ENCODE results near the gene PHYHD1. TPM values are rescaled to one million over a fixed set of nuclear protein-coding genes. Genes with fewer than 3 reads are reported as not detected.
"Not testable (repeated sequence)": the region's sequence is repeated elsewhere in the genome, so short reads cannot be mapped to it uniquely, and the experiment has no call there.

PHYHD1 gene
- total RNA-seq, 1 experiment from 2014 or later: 27.2 TPM

- Histone ChIP-seq H3K4me3 (ENCODE audit: insufficient read depth, low read depth, low read length) (no peak overlapping the region), H3K27me3 (ENCODE audit: control insufficient read depth, insufficient read depth, low read length) (no peaks in the 10 kb centered on the region), H3K36me3 (replicated peaks; ENCODE audit: control insufficient read depth, insufficient read depth, low read length) (no peaks in the 10 kb centered on the region)
- DNase-seq: peak; percentile 91
These were observed 7.1 kb downstream of the PHYHD1 start for GRCh38 chr9:128927731-128928411.

DNA sequence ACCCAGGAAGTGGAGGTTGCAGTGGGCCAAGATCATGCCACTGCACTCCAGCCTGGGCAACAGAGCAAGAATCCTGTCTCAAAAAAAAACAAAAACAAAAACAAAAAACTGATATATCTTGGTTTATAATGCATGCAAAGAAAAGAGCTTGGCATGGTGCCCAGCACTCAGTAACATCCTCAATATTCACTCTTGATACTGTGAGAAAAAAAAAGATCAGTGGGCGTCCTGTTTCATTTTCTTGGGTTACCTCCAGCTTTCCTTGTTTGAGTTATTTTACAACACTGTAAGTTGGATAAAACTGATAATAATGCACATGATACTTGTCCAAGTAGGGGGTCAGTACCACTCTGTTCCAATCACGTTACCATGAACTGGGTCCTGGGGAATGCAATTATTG lies 7.8 kb downstream of the PHYHD1 start:
- H3K36me3 ChIP-seq (replicated peaks; ENCODE audit: control insufficient read depth, insufficient read depth, low read length): no peaks in the 10 kb centered on the region
- no peaks in the 10 kb centered on the region for H3K27me3 ChIP-seq (ENCODE audit: control insufficient read depth, insufficient read depth, low read length)
- no peak overlapping the region for H3K4me3 ChIP-seq (ENCODE audit: insufficient read depth, low read depth, low read length)
- DNase-seq: no peak

GRCh38 chr9:128929560-128929959 lies 8.8 kb downstream of the PHYHD1 start:
- no peaks in the 10 kb centered on the region for H3K27me3 ChIP-seq (ENCODE audit: control insufficient read depth, insufficient read depth, low read length)
- H3K36me3 ChIP-seq (replicated peaks; ENCODE audit: control insufficient read depth, insufficient read depth, low read length): no peaks in the 10 kb centered on the region
- DNase-seq: no peak

GRCh38 chr9:128933731-128934130 lies 12.9 kb downstream of the PHYHD1 start:
- Histone ChIP-seq H3K4me3 (ENCODE audit: insufficient read depth, low read depth, low read length) (no peak overlapping the region), H3K36me3 (replicated peaks; ENCODE audit: control insufficient read depth, insufficient read depth, low read length) (no peaks in the 10 kb centered on the region), H3K27me3 (ENCODE audit: control insufficient read depth, insufficient read depth, low read length) (no peaks in the 10 kb centered on the region)
- peak; percentile 7 for DNase-seq

More at GRCh38 chr9:128929560-128929959, 8.8 kb downstream of the PHYHD1 start:
- no peak overlapping the region for H3K4me3 ChIP-seq (ENCODE audit: insufficient read depth, low read depth, low read length)

DNA sequence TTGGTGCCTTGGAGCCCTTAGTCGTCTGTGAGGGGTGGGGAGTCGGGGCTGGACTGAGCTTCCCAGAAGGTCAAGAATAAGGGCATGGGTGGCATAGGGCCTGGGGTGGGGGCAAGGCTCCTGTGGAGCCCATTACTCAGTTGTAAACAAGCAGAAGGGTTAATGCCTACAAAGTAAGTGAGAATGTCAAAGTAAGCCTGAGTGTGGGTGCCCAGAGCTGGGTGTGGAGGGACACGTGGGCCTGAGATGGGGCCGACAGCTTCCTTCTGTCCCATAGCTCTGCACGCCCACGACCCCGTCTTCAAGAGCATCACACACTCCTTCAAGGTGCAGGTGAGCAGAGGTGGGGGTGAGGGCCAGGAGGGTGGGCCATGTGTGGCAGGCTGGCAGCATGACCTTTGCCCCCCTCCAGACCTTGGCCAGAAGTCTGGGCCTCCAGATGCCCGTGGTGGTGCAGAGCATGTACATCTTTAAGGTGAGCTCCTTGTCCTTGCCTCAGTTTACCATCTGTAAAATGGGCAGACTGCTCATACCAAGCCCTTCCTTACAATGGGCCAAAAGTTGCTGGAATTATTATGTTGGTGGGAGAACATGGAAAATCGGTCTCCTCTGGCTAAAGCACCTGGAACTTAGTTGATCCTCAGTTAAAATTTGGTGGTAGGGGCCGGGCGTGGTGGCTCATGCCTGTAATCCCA lies 15.5 kb downstream of the PHYHD1 start:
- H3K36me3 ChIP-seq (replicated peaks; ENCODE audit: control insufficient read depth, insufficient read depth, low read length): no peaks in the 10 kb centered on the region
- no peak for DNase-seq
- no peaks in the 10 kb centered on the region for H3K27me3 ChIP-seq (ENCODE audit: control insufficient read depth, insufficient read depth, low read length)
- no peak overlapping the region for H3K4me3 ChIP-seq (ENCODE audit: insufficient read depth, low read depth, low read length)

- no peaks in the 10 kb centered on the region for H3K27me3 ChIP-seq (ENCODE audit: control insufficient read depth, insufficient read depth, low read length)
- H3K36me3 ChIP-seq (replicated peaks; ENCODE audit: control insufficient read depth, insufficient read depth, low read length): no peaks in the 10 kb centered on the region
- DNase-seq: peak; percentile 10
- H3K4me3 ChIP-seq (ENCODE audit: insufficient read depth, low read depth, low read length): no peak overlapping the region
These were observed 16.8 kb downstream of the PHYHD1 start for GRCh38 chr9:128937310-128938165.

DNA sequence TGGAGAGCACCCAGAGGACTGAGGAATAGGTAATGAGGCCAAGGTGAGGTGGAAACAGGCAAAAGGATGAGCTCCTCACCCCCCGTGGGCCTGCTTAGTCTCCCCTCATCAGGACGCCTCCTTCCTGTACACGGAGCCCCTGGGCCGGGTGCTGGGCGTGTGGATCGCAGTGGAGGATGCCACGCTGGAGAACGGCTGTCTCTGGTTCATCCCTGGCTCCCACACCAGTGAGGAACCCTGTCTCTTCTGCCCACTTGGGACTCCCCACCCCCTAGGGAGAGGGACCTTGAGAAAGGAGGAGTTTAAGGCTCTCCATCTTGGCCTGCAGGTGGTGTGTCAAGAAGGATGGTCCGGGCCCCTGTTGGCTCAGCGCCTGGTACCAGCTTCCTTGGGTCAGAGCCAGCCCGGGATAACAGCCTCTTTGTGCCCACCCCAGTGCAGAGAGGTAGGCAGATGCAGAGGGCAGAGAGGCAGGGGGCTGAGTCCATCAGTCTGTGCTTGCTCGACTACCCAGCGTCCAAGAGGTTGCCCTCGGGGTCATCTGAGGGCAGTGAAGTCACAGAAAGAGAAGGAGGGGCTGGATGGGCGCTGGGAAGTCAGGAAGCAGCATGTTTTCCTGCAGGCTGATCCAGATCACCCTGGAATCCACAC lies 19.6 kb downstream of the PHYHD1 start:
- peak; percentile 29 for DNase-seq
- no peak overlapping the region for H3K4me3 ChIP-seq (ENCODE audit: insufficient read depth, low read depth, low read length)
- no peaks in the 10 kb centered on the region for H3K27me3 ChIP-seq (ENCODE audit: control insufficient read depth, insufficient read depth, low read length)
- H3K36me3 ChIP-seq (replicated peaks; ENCODE audit: control insufficient read depth, insufficient read depth, low read length): no peaks in the 10 kb centered on the region

DNA sequence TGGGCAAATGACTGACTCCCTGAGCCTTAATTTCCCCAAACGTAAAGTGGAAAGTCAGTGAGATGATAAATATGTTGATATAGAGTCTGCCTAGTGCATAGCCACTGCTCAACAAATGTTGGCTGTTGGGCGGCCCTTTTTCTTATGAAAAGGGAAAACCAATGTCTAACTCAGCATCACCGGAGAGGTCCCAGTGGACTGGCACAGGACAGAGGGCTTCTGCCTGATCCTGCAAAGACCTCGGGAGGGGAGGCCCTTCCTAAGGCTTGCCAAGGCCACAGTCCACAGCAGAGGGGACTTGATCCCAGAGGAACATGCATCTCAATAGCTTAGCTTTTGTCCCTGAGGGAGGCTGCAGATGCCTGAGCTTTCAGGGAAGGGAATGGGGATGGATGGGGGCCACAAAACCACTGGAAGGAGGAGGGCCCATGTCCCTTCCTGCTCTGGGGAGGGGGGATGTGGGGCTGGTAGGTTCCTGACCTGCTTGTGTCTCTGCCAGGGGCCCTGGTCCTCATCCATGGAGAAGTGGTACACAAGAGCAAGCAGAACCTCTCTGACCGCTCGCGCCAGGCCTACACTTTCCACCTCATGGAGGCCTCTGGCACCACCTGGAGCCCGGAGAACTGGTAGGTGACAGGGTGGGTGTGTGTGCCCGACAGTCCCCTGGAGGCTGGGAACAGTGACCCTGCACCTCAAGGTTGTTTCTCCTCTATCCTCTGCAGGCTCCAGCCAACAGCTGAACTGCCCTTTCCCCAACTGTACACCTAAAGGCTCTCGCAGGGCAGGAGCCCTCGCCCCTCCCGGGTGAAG lies 20.4 kb downstream of the PHYHD1 start:
- peak; percentile 19 for DNase-seq
- H3K4me3 ChIP-seq (ENCODE audit: insufficient read depth, low read depth, low read length): no peak overlapping the region
- H3K27me3 ChIP-seq (ENCODE audit: control insufficient read depth, insufficient read depth, low read length): no peaks in the 10 kb centered on the region
- 0 out of 2 replicates have a peak, but pooled peaks cover 1% of the 10 kb centered on the region for H3K36me3 ChIP-seq (replicated peaks; ENCODE audit: control insufficient read depth, insufficient read depth, low read length)

- H3K4me3 ChIP-seq (ENCODE audit: insufficient read depth, low read depth, low read length): no peak overlapping the region
- no peaks in the 10 kb centered on the region for H3K27me3 ChIP-seq (ENCODE audit: control insufficient read depth, insufficient read depth, low read length)
- peaks cover 1% of the 10 kb centered on the region; the same call in 1 of the 2 replicates for H3K36me3 ChIP-seq (replicated peaks; ENCODE audit: control insufficient read depth, insufficient read depth, low read length)
- no peak for DNase-seq
These were observed 23.2 kb downstream of the PHYHD1 start for GRCh38 chr9:128943832-128944620.

DNA sequence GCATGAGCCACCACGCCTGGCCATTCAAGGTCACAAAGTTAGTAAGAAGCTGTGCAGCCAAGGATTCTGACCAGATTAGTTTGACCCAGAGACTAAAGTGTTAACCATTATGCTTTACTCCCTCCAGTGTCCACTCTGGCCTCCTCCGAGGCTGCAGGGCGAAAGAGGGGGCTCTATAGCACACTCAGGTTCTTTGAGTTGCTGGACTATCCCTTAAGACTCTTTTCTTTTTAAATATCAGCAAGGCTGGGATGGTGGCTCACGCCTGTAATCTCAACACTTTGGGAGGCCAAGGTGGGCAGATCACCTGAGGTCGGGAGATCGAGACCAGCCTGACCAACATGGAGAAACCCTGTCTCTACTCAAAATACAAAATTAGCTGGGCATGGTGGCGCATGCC lies 24.2 kb downstream of the PHYHD1 start:
- H3K4me3 ChIP-seq (ENCODE audit: insufficient read depth, low read depth, low read length); H3K36me3 ChIP-seq (replicated peaks; ENCODE audit: control insufficient read depth, insufficient read depth, low read length); H3K27me3 ChIP-seq (ENCODE audit: control insufficient read depth, insufficient read depth, low read length); DNase-seq: not testable (repeated sequence)

- Histone ChIP-seq H3K36me3 (replicated peaks; ENCODE audit: control insufficient read depth, insufficient read depth, low read length) (peaks cover 6% of the 10 kb centered on the region; the same call in 1 of the 2 replicates), H3K27me3 (ENCODE audit: control insufficient read depth, insufficient read depth, low read length) (no peaks in the 10 kb centered on the region), H3K4me3 (ENCODE audit: insufficient read depth, low read depth, low read length) (0 out of 2 replicates have a peak overlapping the region, but pooled peaks have one; percentile 100)
- peak; percentile 16 for DNase-seq
These were observed 25.2 kb downstream of the PHYHD1 start for GRCh38 chr9:128945798-128946501.

GRCh38 chr9:128946571-128947276 lies 25.9 kb downstream of the PHYHD1 start:
- no peaks in the 10 kb centered on the region for H3K27me3 ChIP-seq (ENCODE audit: control insufficient read depth, insufficient read depth, low read length)
- H3K4me3 ChIP-seq (ENCODE audit: insufficient read depth, low read depth, low read length): peak overlapping the region; percentile 100
- no peak for DNase-seq
- peaks cover 7% of the 10 kb centered on the region; the same call in 1 of the 2 replicates for H3K36me3 ChIP-seq (replicated peaks; ENCODE audit: control insufficient read depth, insufficient read depth, low read length)

Data from H7 (cell line).